K562 (cell line): Measurements from ENCODE around the gene PAFAH1B2. TPM values are rescaled to one million over a fixed set of nuclear protein-coding genes. Genes with fewer than 3 reads are reported as not detected.

Experiments
- ARID3A ChIP-seq: IDR thresholded peaks from 2 replicates; pipeline ENCODE4 v1.6.1; 2012; ENCODE audit warnings: low read depth, low read length, improper control_type of control experiment, borderline replicate concordance
- CBX1 ChIP-seq: sonication (generic); IDR thresholded peaks from 2 replicates; pipeline ENCODE4 v1.6.1; 2016; ENCODE audit warnings: antibody characterized with exemption, low read depth, mild to moderate bottlenecking
- E2F3 ChIP-seq: fragments of 250-450 bp; sonication (Bioruptor Pico); IDR thresholded peaks from 2 replicates; pipeline ENCODE4 v1.4.0; 2020; ENCODE audit warnings: mild to moderate bottlenecking
- GABPB1 ChIP-seq: sonication (generic); formaldehyde crosslinking; IDR thresholded peaks from 2 replicates; pipeline ENCODE4 v1.8.0; 2022; ENCODE audit warnings: mild to moderate bottlenecking, missing genetic modification reagents
- HLTF ChIP-seq: fragments of 450-650 bp; IDR thresholded peaks from 2 replicates; pipeline ENCODE4 v1.6.1; 2016
- NFIX ChIP-seq: fragments of 250-450 bp; sonication (Bioruptor Pico); IDR thresholded peaks from 2 replicates; pipeline ENCODE4 v1.4.0; 2020; ENCODE audit warnings: low read depth, mild to moderate bottlenecking, moderate library complexity
- NUFIP1 ChIP-seq: fragments of 450-650 bp; IDR thresholded peaks from 2 replicates; pipeline ENCODE4 v1.6.1; 2018; ENCODE audit not compliant: partially characterized antibody
- SPI1 ChIP-seq: IDR thresholded peaks from 2 replicates; pipeline ENCODE4 v1.6.1; 2011; ENCODE audit warnings: low read depth, low read length, control low read depth, borderline replicate concordance
- TARDBP ChIP-seq: fragments of 450-650 bp; IDR thresholded peaks from 2 replicates; pipeline ENCODE4 v1.6.1; 2016
- WHSC1 ChIP-seq: IDR thresholded peaks from one replicate; pipeline ENCODE4 v1.6.1; 2012; ENCODE audit warnings: low read length, control low read depth, inconsistent platforms
- ZBTB40 ChIP-seq, 2 experiments: fragments of 450-650 bp in 1 of 2; sonication (generic) in 1 of 2; formaldehyde crosslinking in 1 of 2; IDR thresholded peaks; 2 replicates each; pipeline versions ENCODE4 v1.7.1 to v1.9.0; 2016 to 2022; ENCODE audit warnings: inconsistent platforms in 1 of 2, mild to moderate bottlenecking in 1 of 2, missing genetic modification reagents in 1 of 2
- ZNF133 ChIP-seq: fragments of 250-450 bp; sonication (Bioruptor Pico); IDR thresholded peaks from 2 replicates; pipeline ENCODE4 v1.4.0; 2020; ENCODE audit warnings: mild to moderate bottlenecking
- ZNF41 ChIP-seq: fragments of 250-450 bp; sonication (Bioruptor Pico); conservative IDR thresholded peaks from 2 replicates; pipeline ENCODE4 v1.4.0; 2020; ENCODE audit warnings: mild to moderate bottlenecking
- ZNF830 ChIP-seq: fragments of 250-450 bp; sonication (Bioruptor Pico); IDR thresholded peaks from 2 replicates; pipeline ENCODE4 v1.5.0; 2021; ENCODE audit warnings: mild to moderate bottlenecking
- ZZZ3 ChIP-seq: fragments of 450-650 bp; IDR thresholded peaks from 2 replicates; pipeline ENCODE4 v1.6.1; 2016; ENCODE audit warnings: antibody characterized with exemption, mild to moderate bottlenecking, moderate library complexity
- polyA plus RNA-seq, 8 experiments: library from polyadenylated mRNA; depleted of rRNA in 4 of 8; stranded (reverse) in 5 of 8; unstranded in 3 of 8; fragments of >200 nt; fragmentation: Nextera tagmentation in 2 of 8; fragmentation: Illumina TruSeq in 1 of 8; extraction: Ambion mirVana in 2 of 8; extraction: Trizol in 1 of 8; gene quantifications; 2 replicates each; pipeline versions ENCODE4 v1.2.1 to v1.2.3, GENCODE V29; 2011 to 2014; ENCODE audit warnings: inconsistent platforms in 1 of 8, missing spikeins in 1 of 8
- total RNA-seq, 7 experiments: library from RNA; depleted of rRNA in 6 of 7; stranded (reverse); fragments of >200 nt in 6 of 7; fragmentation: Illumina TruSeq in 2 of 7; extraction: Trizol in 2 of 7; gene quantifications; 2 replicates each; pipeline versions ENCODE4 v1.2.1 to v1.2.3, GENCODE V29; 2011 to 2021; ENCODE audit warnings: low replicate concordance in 1 of 7
- TF ChIP-seq, protein P1 (sequence below): fragments of 450-650 bp; formaldehyde crosslinking; IDR thresholded peaks from 2 replicates; pipeline ENCODE4 v1.4.0; 2020; ENCODE audit warnings: mild to moderate bottlenecking, moderate library complexity

Gene PAFAH1B2
- total and polyA plus RNA-seq, 9 of the 15 experiments (the other 6 are each of a cell fraction or from before 2014, with no cell fraction given) = 27.8 to 94.7 (median 64.9) TPM

GRCh38 chr11:117223741-117224689 lies 79.9 kb downstream of the PAFAH1B2 start (continued):
- TF ChIP-seq GABPB1 = no peak
- TF ChIP-seq HLTF = no peak
- TF ChIP-seq, protein P1, sequence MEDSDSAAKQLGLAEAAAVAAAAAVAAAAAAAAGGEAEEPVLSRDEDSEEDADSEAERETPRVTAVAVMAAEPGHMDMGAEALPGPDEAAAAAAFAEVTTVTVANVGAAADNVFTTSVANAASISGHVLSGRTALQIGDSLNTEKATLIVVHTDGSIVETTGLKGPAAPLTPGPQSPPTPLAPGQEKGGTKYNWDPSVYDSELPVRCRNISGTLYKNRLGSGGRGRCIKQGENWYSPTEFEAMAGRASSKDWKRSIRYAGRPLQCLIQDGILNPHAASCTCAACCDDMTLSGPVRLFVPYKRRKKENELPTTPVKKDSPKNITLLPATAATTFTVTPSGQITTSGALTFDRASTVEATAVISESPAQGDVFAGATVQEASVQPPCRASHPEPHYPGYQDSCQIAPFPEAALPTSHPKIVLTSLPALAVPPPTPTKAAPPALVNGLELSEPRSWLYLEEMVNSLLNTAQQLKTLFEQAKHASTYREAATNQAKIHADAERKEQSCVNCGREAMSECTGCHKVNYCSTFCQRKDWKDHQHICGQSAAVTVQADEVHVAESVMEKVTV (CRISPR knock-in tag) = no peak
- TF ChIP-seq ZZZ3 = no peak
- TF ChIP-seq ZNF133 = no peak
- no peak for TF ChIP-seq ZNF41 (CRISPR knock-in tag)
- no peak for TF ChIP-seq WHSC1
- TF ChIP-seq ARID3A = no peak
- TF ChIP-seq SPI1 = peak; percentile 38; the same call in 1 of the 2 replicates
- TF ChIP-seq TARDBP = 0 out of 2 replicates have a peak, but pooled peaks have one; percentile 30
- no peak for TF ChIP-seq ZBTB40 (IDR thresholded peaks at IDR 0.05)
- TF ChIP-seq ZBTB40 (CRISPR knock-in tag; IDR thresholded peaks at IDR 0.05) = no peak
- no peak for TF ChIP-seq NUFIP1
- TF ChIP-seq CBX1 = no peak
- TF ChIP-seq E2F3 (CRISPR knock-in tag) = no peak
- TF ChIP-seq ZNF830 (CRISPR knock-in tag) = no peak
- no peak for TF ChIP-seq NFIX (CRISPR knock-in tag)
